Activated T-helper 9 cell treated with anti-CD3 and anti-CD28 coated beads, Interleukin-2, amount 50 U/mL, for 16 hours (primary cell): ENCODE data around the gene ASPHD1.
"Not testable (repeated sequence)": the region's sequence is repeated elsewhere in the genome, so short reads cannot be mapped to it uniquely, and the experiment has no call there.

Experiments
- DNase-seq: peaks from one replicate; pipeline ENCODE4 v3.0.0-alpha.2; 2020; ENCODE audit warnings: low read depth

ASPHD1 gene

GRCh38 chr16:29907973-29908372, 7.7 kb downstream of the ASPHD1 start:
- no peak for DNase-seq

GRCh38 chr16:29908719-29909220, 8.5 kb downstream of the ASPHD1 start:
- DNase-seq = no peak

DNA sequence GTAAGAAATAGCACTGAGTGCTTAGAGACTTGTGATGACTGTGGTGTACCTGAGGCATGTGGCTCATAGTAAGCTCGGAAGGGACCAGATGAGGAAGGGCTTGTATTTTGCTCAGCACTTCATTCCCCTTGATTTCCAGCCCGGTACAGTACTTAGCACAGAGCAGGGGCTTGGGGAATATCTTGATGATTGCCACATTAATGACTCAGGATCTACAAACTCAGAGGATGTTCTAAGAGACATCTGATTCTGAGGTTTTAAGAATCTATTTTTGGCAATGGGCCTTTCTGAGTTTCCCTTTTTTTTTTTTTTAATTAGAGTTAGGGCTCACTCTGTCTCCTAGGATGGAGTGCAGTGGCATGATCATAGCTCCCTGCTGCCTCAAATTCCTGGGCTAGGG, 9.1 kb downstream of the ASPHD1 start:
- no peak for DNase-seq

DNA sequence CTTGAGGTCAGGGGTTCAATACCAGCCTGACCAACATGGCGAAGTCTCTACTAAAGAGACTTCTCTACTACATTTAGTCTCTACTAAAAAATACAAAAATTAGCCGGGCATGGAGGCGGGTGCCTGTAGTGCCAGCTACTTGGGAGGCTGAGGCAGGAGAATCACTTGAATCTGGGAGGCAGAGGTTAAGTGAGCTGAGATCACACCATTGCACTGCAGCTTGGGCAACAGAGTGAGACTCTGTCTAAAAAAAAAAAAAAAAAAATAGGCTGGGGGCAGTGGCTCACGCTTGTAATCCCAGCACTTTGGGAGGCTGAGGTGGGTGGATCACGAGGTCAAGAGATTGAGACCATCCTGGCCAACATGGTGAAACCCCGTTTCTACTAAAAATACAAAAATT, 9.6 kb downstream of the ASPHD1 start:
- not testable (repeated sequence) for DNase-seq

GRCh38 chr16:29910819-29911675, 10.8 kb downstream of the ASPHD1 start:
- no peak for DNase-seq

DNA sequence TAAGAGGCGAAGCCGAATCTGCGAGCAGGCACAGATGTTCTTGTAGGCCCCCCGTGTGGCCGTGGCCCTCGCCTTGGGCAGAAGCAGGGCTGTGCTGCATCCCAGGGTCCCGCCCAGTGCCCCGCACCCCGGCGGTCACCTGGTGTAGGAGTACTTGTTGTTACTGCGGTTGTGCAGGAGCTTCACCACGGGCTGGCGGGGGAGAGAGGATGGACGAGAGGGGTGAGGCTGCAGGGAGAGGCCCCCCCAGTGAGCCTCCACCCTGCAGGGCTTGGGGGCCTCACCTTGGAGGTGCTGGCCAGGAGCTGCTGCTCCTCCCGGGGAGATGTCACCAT, 11.4 kb downstream of the ASPHD1 start:
- DNase-seq = no peak

GRCh38 chr16:29912087-29912486, 11.8 kb downstream of the ASPHD1 start:
- DNase-seq = no peak

DNA sequence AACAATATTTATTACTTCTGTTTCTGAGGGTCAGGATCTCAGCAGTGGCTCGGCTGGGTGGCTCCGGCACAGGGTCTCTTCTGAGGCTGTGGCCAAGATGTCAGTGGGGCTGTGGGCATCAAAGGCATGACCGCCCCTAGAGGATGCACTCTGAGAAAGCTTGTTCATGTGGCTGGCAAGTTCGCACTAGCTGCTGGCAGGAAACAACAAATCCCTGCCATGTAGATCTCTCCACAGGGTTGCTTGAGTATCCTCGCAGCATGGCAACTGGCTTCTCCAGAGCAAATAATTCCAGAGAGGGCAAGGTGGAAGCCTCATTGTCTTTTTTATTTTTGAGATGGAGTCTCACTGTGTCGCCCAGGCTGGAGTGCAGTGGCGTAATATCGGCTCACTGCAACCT, 13.2 kb downstream of the ASPHD1 start:
- no peak for DNase-seq

GRCh38 chr16:29915590-29916247, 15.4 kb downstream of the ASPHD1 start:
- no peak for DNase-seq

DNA sequence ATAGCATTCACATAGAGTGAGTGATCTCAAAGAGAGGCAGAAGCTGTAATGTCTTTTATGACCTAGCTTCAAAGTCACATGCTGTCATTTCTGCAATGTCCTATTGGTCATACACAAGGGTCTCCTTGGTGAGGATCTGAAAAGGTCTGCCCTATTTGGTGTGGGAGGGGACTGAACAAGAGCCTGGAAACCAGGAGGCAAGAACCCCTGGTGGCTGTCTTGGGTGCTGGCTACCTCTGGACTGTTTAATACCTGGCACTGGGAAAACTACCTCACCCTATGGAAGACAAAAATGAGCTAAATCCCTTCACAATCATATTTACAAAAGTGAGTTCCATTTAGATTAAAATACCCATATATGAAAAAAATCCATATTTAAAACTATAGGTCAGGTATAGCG, 16.7 kb downstream of the ASPHD1 start:
- DNase-seq = no peak

DNA sequence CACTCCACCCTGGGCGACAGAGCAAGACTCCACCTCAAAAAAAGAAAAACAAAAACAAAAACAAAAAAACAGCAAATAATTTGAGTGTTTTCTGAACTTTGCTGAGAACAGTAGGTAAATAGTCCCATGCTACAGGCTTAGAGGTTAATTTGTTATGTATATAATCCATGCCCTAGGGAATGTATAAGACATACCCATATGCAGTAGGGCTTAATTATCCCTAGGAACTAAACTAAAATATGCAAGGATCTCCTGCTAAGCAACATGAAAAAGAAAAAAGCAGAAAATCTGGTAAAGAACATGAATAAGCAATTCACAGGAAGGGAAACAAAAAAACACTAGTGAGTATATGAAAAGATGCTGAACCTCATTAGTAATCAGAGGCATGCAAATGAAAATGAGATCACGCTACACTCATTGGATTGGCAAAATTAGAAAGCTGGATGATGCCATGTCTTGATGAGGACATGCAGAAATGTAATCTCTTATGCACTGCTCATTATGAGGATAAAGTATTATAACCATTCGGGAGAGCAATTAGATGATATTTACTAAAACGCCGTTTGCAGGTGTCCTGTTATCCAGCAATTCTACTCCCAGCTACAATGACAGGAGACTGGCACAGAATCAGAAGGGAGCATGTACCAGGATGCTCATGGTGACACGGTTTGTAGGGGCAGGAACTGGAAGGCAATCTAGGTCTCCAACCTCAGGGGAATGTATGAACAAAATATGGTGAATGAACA, 20.2 kb downstream of the ASPHD1 start:
- no peak for DNase-seq

DNA sequence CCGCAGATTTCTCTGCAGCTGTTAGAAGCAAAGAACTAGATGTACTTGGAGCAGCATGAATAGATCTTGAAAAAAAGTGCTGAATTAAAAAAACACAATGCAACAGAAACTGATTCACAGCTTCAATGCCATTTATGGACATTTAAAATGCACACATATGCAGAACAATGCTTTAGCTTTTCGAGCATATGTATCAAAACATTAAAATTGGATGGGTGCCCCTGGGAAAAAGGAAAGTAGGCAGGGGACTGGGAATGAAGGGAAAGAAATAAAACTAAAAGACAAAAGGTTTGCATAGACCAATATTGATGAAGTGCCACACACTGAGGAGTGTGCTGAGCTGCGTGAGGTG, 20.7 kb downstream of the ASPHD1 start:
- no peak for DNase-seq

DNA sequence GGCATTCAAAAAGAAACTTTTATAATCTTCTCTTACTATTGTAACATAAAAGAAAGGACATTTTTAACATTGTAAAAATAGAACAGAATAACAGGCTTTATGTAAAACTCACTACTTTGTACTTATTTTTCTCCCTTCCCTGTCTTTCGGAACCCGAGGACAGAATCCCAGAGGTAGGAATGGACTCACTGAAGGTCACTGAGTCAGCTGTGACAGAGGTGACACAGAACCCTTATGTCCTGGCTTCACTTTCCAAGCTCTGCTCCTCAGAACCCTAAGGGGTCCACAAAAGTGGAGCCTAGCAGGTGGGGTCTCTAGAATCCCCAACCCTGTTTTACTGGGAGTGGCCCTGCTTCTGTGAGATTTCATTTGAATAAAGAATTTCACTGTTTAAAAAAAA, 22.0 kb downstream of the ASPHD1 start:
- no peak for DNase-seq

DNA sequence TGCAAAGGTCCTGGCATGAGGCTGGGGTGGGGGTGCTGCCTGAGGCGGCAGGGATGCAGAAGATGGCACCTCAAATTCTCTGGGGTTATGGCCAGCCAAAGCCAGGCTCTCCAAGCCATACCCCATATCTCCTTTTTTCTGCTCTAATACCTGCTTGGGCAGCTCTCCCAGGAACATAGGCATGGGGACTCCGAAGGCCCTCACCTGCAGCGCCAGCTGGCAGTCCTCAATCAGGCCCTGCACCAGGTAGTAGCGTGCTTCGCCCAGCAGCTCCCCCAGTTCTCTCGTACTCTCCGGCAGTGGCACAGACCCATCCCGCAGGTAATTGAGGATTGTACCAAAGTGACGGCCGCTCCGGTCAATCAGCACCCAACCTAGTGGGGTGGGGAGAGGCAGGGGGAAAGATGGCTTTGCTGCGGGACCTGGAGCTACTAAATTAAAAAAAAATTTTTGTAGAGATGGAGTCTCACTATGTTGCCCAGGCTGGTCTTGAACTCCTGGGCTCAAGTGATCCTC, 22.8 kb downstream of the ASPHD1 start:
- no peak for DNase-seq

GRCh38 chr16:29925105-29925756, 24.9 kb downstream of the ASPHD1 start:
- no peak for DNase-seq

- DNase-seq = peak; percentile 85
These were observed 25.8 kb downstream of the ASPHD1 start, which contains the start of gene KCTD13 for GRCh38 chr16:29925781-29926710. Gene KCTD13 (minus strand): TSS chr16:29926226. CDS start chr16:29926033, 193 bp downstream.

DNA sequence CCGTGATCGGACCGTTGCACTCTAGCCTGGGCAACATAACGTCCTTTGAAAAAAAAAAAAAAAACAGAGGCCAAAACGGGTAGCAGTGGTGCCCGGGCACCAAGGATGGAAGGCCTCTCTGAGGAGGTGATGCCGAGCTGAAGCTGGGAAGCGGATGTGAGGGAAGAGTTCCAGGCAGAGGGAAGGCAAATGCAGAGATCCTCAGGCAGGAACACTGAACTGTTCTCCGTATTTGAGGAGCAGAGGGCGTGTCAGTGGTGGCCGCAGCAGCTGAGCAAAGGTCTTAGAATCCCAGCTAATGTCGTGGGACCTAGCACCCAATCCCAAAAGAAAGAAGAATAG, 26.4 kb downstream of the ASPHD1 start:
- no peak for DNase-seq

DNA sequence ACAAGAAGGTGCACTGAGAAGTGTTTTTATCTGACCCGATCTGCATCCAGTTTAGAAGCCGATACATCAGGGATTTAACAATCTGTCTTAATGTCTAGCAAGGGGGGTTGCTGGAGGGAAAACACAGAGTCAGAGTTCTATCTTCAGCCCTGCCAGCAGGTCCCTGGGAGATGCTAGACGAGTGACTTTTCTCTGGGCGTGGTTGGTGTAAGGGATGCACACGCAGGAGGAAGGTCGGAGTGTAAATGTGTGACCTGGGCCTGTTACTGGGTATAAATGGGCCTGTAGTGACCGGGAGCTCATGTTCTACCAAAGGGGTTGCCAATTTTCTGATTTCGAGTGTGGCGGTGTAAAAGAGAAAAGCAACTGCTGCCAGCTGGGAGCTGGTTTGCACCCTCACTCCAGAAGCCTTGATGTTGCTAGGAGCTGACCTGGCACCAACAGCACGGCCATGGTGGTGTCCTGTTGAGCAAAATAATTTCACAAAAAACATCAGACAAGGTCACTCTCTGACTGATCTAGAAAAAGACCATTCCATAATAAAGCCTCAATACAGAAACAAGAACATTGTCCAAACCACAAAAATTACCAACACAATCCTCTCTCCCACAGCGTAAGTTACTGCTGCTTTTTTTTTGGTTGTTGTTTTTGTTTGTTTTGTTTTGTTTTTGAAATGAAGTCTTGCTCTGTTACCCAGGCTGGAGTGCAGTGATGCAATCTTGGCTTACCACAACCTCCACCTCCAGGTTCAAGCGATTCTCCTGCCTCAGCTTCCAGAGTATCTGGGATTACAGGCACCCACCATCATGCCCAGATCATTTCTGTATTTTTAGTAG, 27.0 kb downstream of the ASPHD1 start:
- DNase-seq = no peak

DNA sequence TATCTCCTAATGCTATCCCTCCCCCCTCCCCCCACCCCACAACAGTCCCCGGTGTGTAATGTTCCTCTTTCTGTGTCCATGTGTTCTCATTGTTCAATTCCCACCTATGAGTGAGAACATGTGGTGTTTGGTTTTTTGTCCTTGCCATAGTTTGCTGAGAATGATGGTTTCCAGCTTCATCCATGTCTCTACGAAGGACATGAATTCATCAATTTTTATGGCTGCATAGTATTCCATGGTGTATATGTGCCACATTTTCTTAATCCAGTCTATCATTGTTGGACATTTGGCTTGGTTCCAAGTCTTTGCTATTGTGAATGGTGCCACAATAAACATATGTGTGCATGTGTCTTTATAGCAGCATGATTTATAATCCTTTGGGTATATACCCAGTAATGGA, 31.5 kb downstream of the ASPHD1 start:
- DNase-seq = not testable (repeated sequence)

DNA sequence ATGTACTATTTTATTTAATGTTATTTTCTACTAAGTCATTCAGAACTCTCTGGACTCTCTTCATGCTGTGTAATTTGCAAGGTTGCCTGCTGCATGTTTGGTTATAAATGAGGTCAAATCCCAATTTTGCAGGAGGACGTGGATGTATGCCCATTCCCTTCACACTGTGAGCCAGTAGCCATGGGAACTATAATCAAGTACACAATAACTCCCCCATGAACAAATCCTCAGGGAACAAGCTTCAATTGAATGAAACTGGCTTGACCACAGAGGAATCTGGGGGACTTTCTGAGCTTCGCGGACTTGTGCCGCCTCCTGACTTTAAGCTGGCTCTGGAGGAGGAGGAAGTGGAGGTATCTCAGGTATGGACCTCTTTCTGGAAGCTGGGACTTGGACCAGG, 40.4 kb downstream of the ASPHD1 start:
- DNase-seq = no peak
